ENCODE results near the gene PALM2AKAP2. TPM values are rescaled to one million over a fixed set of nuclear protein-coding genes. Genes with fewer than 3 reads are reported as not detected.

The PALM2AKAP2 gene
- total and polyA plus RNA-seq, 9 of the 15 experiments (the other 6 are each of a cell fraction or from before 2014, with no cell fraction given): not detected

GRCh38 chr9:109806506-109807115 lies 26.6 kb downstream of the PALM2AKAP2 start:
- no peaks in the 10 kb centered on the region for H3K36me3 ChIP-seq (ENCODE audit: control insufficient read depth, insufficient read depth, low read length)
- no peaks in the 10 kb centered on the region for H3K9me1 ChIP-seq (ENCODE audit: control insufficient read depth, insufficient read depth, low read length)
- H3K4me1 ChIP-seq (replicated peaks in 1 of 2; ENCODE audit: control insufficient read depth in 2 of 2, insufficient read depth in 2 of 2, low read length in 2 of 2): no peaks in the 10 kb centered on the region
- H3K4me3 ChIP-seq: no peak overlapping the region
- no peaks in the 10 kb centered on the region for H3K27me3 ChIP-seq (ENCODE audit: control insufficient read depth in 2 of 2, insufficient read depth in 2 of 2, low read length in 2 of 2)
- POLR2A ChIA-PET: no interaction called here
- no peaks in the 10 kb centered on the region for H3K79me2 ChIP-seq (ENCODE audit: control insufficient read depth, insufficient read depth, low read length)
- H3K9ac ChIP-seq (ENCODE audit: insufficient read depth in 1 of 2, low read depth in 2 of 2, low read length in 2 of 2): no peak overlapping the region
- no peak overlapping the region for H3K4me2 ChIP-seq (ENCODE audit: insufficient read depth, low read length)
- intact Hi-C loops (cut with micrococcal nuclease) (no loop called here), in situ Hi-C loops (cut with MboI) (no loop called here)
- CTCF ChIA-PET (ENCODE audit: low intra/inter-chr PET ratio): no interaction called here
- no peaks in the 10 kb centered on the region for H4K20me1 ChIP-seq (replicated peaks; ENCODE audit: control insufficient read depth, insufficient read depth, low read length)
- H3K9me3 ChIP-seq (replicated peaks; ENCODE audit: control insufficient read depth, insufficient read depth, low read depth, low read length): no peaks in the 10 kb centered on the region
- H3K27ac ChIP-seq (ENCODE audit: extremely low read depth, low read depth, low read length): no peak overlapping the region
- 0% methylated on average over 2 of the region's 2 CpGs for WGBS (ENCODE audit: insufficient coverage, low coverage, missing lambda C conversion rate)
- DNase-seq (ENCODE audit: extremely low read depth in 1 of 4, low spot score in 3 of 4) (no peak), FAIRE-seq (no peak), ATAC-seq (no peak)
- H2AFZ ChIP-seq (ENCODE audit: low read depth, low read length): no peak overlapping the region
- no TSS peak for BruUV-seq (replicated peaks)
- TF ChIP-seq TFE3 (CRISPR knock-in tag; IDR thresholded peaks at IDR 0.05) (no peak), ARNT (IDR thresholded peaks at IDR 0.05) (no peak), SMARCB1 (IDR thresholded peaks at IDR 0.05; ENCODE audit: insufficient read length, low read depth) (no peak)

GRCh38 chr9:109811876-109812275 lies 31.9 kb downstream of the PALM2AKAP2 start:
- FAIRE-seq (no peak), ATAC-seq (no peak), DNase-seq (ENCODE audit: extremely low read depth in 1 of 4, low spot score in 3 of 4) (no peak)
- intact Hi-C loops (cut with micrococcal nuclease): loop anchor here (10.0 kb wide), 1 partner anchor 343 kb away; no protein-coding TSS in a partner anchor
- Histone ChIP-seq H3K9me1 (ENCODE audit: control insufficient read depth, insufficient read depth, low read length) (no peaks in the 10 kb centered on the region), H4K20me1 (replicated peaks; ENCODE audit: control insufficient read depth, insufficient read depth, low read length) (no peaks in the 10 kb centered on the region), H3K36me3 (ENCODE audit: control insufficient read depth, insufficient read depth, low read length) (no peaks in the 10 kb centered on the region), H3K9me3 (replicated peaks; ENCODE audit: control insufficient read depth, insufficient read depth, low read depth, low read length) (no peaks in the 10 kb centered on the region), H3K9ac (ENCODE audit: insufficient read depth in 1 of 2, low read depth in 2 of 2, low read length in 2 of 2) (no peak overlapping the region), H3K79me2 (ENCODE audit: control insufficient read depth, insufficient read depth, low read length) (no peaks in the 10 kb centered on the region), H3K4me2 (ENCODE audit: insufficient read depth, low read length) (no peak overlapping the region), H3K4me1 (replicated peaks in 1 of 2; ENCODE audit: control insufficient read depth in 2 of 2, insufficient read depth in 2 of 2, low read length in 2 of 2) (no peaks in the 10 kb centered on the region), H2AFZ (ENCODE audit: low read depth, low read length) (no peak overlapping the region), H3K27ac (ENCODE audit: extremely low read depth, low read depth, low read length) (no peak overlapping the region), H3K27me3 (ENCODE audit: control insufficient read depth in 2 of 2, insufficient read depth in 2 of 2, low read length in 2 of 2) (no peaks in the 10 kb centered on the region), H3K4me3 (no peak overlapping the region)
- ChIA-PET CTCF (ENCODE audit: low intra/inter-chr PET ratio) (no interaction called here), POLR2A (no interaction called here)
- no TSS peak for BruUV-seq (replicated peaks)
- 0% methylated on average over 1 of the region's 1 CpG for WGBS (ENCODE audit: insufficient coverage, low coverage, missing lambda C conversion rate)
- in situ Hi-C loops (cut with MboI): no loop called here
- TF ChIP-seq TSC22D4 (tag; IDR thresholded peaks at IDR 0.05) (no peak), CAMTA2 (CRISPR knock-in tag; conservative IDR thresholded peaks at IDR 0.05) (no peak), EGR1 (conservative IDR thresholded peaks at IDR 0.05) (no peak), ETV6 (IDR thresholded peaks at IDR 0.05; ENCODE audit: borderline replicate concordance in 1 of 2, low read depth in 2 of 2, low read length in 1 of 2) (no peak), ETV6 (CRISPR knock-in tag; IDR thresholded peaks at IDR 0.05; ENCODE audit: borderline replicate concordance) (no peak), FOXK1 (CRISPR knock-in tag; IDR thresholded peaks at IDR 0.05; ENCODE audit: borderline replicate concordance) (no peak), EZH2 (IDR thresholded peaks at IDR 0.05; ENCODE audit: borderline replicate concordance, low read depth, low read length) (no peak), PHB2 (IDR thresholded peaks at IDR 0.05; ENCODE audit: low read depth) (no peak), FOXO4 (CRISPR knock-in tag; IDR thresholded peaks at IDR 0.05) (no peak), HNRNPL (IDR thresholded peaks at IDR 0.05; ENCODE audit: low read depth, low read length) (no peak), SNAPC5 (CRISPR knock-in tag; IDR thresholded peaks at IDR 0.05) (no peak)

Measured in K562 (cell line).